ENCODE results near the gene PKP1.

Gene PKP1

GRCh38 chr1:201276891-201277290, 6.4 kb upstream of the PKP1 start:
- H3F3A ChIP-seq (ENCODE audit: insufficient read depth, low read length): no peaks in the 10 kb centered on the region
- H3K4me3 ChIP-seq (ENCODE audit: low read depth, low read length, poor library complexity, severe bottlenecking): no peak overlapping the region
- no peaks in the 10 kb centered on the region for H3K36me3 ChIP-seq (ENCODE audit: insufficient read depth, low read length)
- no peaks in the 10 kb centered on the region for H4K20me1 ChIP-seq (ENCODE audit: insufficient read depth, low read length)
- no peaks in the 10 kb centered on the region for H3K27me3 ChIP-seq (ENCODE audit: insufficient read depth, low read length)
- no peak overlapping the region for H3K4me2 ChIP-seq (ENCODE audit: low read length)
- TF ChIP-seq CTCF (IDR thresholded peaks at IDR 0.05; ENCODE audit: low read length) (no peak), EZH2 (IDR thresholded peaks at IDR 0.05; ENCODE audit: borderline replicate concordance, low read length) (no peak)
- no peak overlapping the region for H2AFZ ChIP-seq (ENCODE audit: low read length)
- H3K9ac ChIP-seq (ENCODE audit: low read length): no peak overlapping the region
- no peaks in the 10 kb centered on the region for H3K9me2 ChIP-seq (ENCODE audit: low read depth, low read length)
- H3K4me1 ChIP-seq (ENCODE audit: insufficient read depth, low read length, severe bottlenecking): no peaks in the 10 kb centered on the region
- H3K79me2 ChIP-seq (ENCODE audit: insufficient read depth, low read length): no peaks in the 10 kb centered on the region
- H3K9me3 ChIP-seq (ENCODE audit: low read length): no peaks in the 10 kb centered on the region
- H3K27ac ChIP-seq (ENCODE audit: low read depth, low read length, poor library complexity, severe bottlenecking): no peak overlapping the region

GRCh38 chr1:201277441-201277840, 5.9 kb upstream of the PKP1 start:
- Histone ChIP-seq H3K9ac (ENCODE audit: low read length) (no peak overlapping the region), H4K20me1 (ENCODE audit: insufficient read depth, low read length) (no peaks in the 10 kb centered on the region), H3K9me3 (ENCODE audit: low read length) (no peaks in the 10 kb centered on the region), H3F3A (ENCODE audit: insufficient read depth, low read length) (no peaks in the 10 kb centered on the region), H3K27ac (ENCODE audit: low read depth, low read length, poor library complexity, severe bottlenecking) (no peak overlapping the region), H3K4me2 (ENCODE audit: low read length) (no peak overlapping the region), H3K36me3 (ENCODE audit: insufficient read depth, low read length) (no peaks in the 10 kb centered on the region), H3K4me1 (ENCODE audit: insufficient read depth, low read length, severe bottlenecking) (no peaks in the 10 kb centered on the region), H3K27me3 (ENCODE audit: insufficient read depth, low read length) (no peaks in the 10 kb centered on the region), H3K79me2 (ENCODE audit: insufficient read depth, low read length) (no peaks in the 10 kb centered on the region), H2AFZ (ENCODE audit: low read length) (no peak overlapping the region), H3K4me3 (ENCODE audit: low read depth, low read length, poor library complexity, severe bottlenecking) (no peak overlapping the region), H3K9me2 (ENCODE audit: low read depth, low read length) (no peaks in the 10 kb centered on the region)
- TF ChIP-seq EZH2 (IDR thresholded peaks at IDR 0.05; ENCODE audit: borderline replicate concordance, low read length): no peak
- TF ChIP-seq CTCF (IDR thresholded peaks at IDR 0.05; ENCODE audit: low read length): no peak

- H4K20me1 ChIP-seq (ENCODE audit: insufficient read depth, low read length): no peaks in the 10 kb centered on the region
- TF ChIP-seq EZH2 (IDR thresholded peaks at IDR 0.05; ENCODE audit: borderline replicate concordance, low read length): no peak
- TF ChIP-seq CTCF (IDR thresholded peaks at IDR 0.05; ENCODE audit: low read length): no peak
- no peaks in the 10 kb centered on the region for H3K36me3 ChIP-seq (ENCODE audit: insufficient read depth, low read length)
Observed at GRCh38 chr1:201279313-201279712, 4.0 kb upstream of the PKP1 start.

More at GRCh38 chr1:201279313-201279712, 4.0 kb upstream of the PKP1 start:
- Histone ChIP-seq H3K4me3 (ENCODE audit: low read depth, low read length, poor library complexity, severe bottlenecking) (no peak overlapping the region), H3K4me1 (ENCODE audit: insufficient read depth, low read length, severe bottlenecking) (no peaks in the 10 kb centered on the region), H2AFZ (ENCODE audit: low read length) (no peak overlapping the region), H3K9me3 (ENCODE audit: low read length) (no peaks in the 10 kb centered on the region), H3K4me2 (ENCODE audit: low read length) (no peak overlapping the region), H3K9me2 (ENCODE audit: low read depth, low read length) (no peaks in the 10 kb centered on the region), H3K9ac (ENCODE audit: low read length) (no peak overlapping the region), H3F3A (ENCODE audit: insufficient read depth, low read length) (no peaks in the 10 kb centered on the region), H3K27me3 (ENCODE audit: insufficient read depth, low read length) (no peaks in the 10 kb centered on the region), H3K27ac (ENCODE audit: low read depth, low read length, poor library complexity, severe bottlenecking) (no peak overlapping the region), H3K79me2 (ENCODE audit: insufficient read depth, low read length) (no peaks in the 10 kb centered on the region)
